SU-DHL-6 (cell line): ENCODE measurements around the gene CYP11A1.

Source experiments
- H2AFZ ChIP-seq: fragments of 200-600 bp; sonication (generic); 2 replicates; pipeline ENCODE4 v1.6.1; 2014; ENCODE audit warnings: low read depth, mild to moderate bottlenecking, moderate library complexity, mixed read lengths, antibody characterized with exemption, low read length; ENCODE audit not compliant: severe bottlenecking
- H3F3A ChIP-seq: fragments of 200-600 bp; shearing (Covaris generic); 2 replicates; pipeline ENCODE4 v1.6.0; 2016; ENCODE audit warnings: antibody characterized with exemption, mild to moderate bottlenecking; ENCODE audit not compliant: insufficient read depth
- H3K27ac ChIP-seq: fragments of 200-600 bp; sonication (generic); 2 replicates; pipeline ENCODE4 v1.5.1; 2016; ENCODE audit warnings: low read depth, mild to moderate bottlenecking, low read length, moderate library complexity, mixed read lengths
- H3K27me3 ChIP-seq: fragments of 200-600 bp; sonication (generic), shearing (Covaris generic); 2 replicates; pipeline ENCODE4 v1.6.0; 2014; ENCODE audit warnings: mild to moderate bottlenecking, low read length
- H3K36me3 ChIP-seq: fragments of 200-600 bp; sonication (generic); 2 replicates; pipeline ENCODE4 v1.6.1; 2014; ENCODE audit warnings: mild to moderate bottlenecking, low read length, mixed read lengths
- H3K4me2 ChIP-seq: fragments of 300-600, 200-600 bp; shearing (Covaris generic), sonication (generic); 2 replicates; pipeline ENCODE4 v1.6.0; 2014; ENCODE audit warnings: low read length, low read depth, mild to moderate bottlenecking; ENCODE audit not compliant: poor library complexity, severe bottlenecking
- H3K4me3 ChIP-seq: fragments of 200-600 bp; sonication (generic); 2 replicates; pipeline ENCODE4 v1.5.1; 2014; ENCODE audit warnings: antibody characterized with exemption, low read length, mild to moderate bottlenecking, mixed read lengths; ENCODE audit not compliant: insufficient read depth, poor library complexity, severe bottlenecking
- H3K79me2 ChIP-seq: fragments of 200-600 bp; sonication (generic); 2 replicates; pipeline ENCODE4 v1.6.1; 2014; ENCODE audit warnings: mild to moderate bottlenecking, low read length, moderate library complexity; ENCODE audit not compliant: insufficient read depth
- H3K9ac ChIP-seq: fragments of 200-600 bp; sonication (generic); 2 replicates; pipeline ENCODE4 v1.7.0; 2014; ENCODE audit warnings: mild to moderate bottlenecking, low read length
- H3K9me2 ChIP-seq: fragments of 200-600 bp; sonication (generic); replicated peaks from 2 replicates; pipeline ENCODE4 v1.6.1; 2014; ENCODE audit warnings: low read length; ENCODE audit not compliant: insufficient read depth
- H3K9me3 ChIP-seq: fragments of 200-600 bp; sonication (generic); 2 replicates; pipeline ENCODE4 v1.6.1; 2014; ENCODE audit warnings: low read length, mixed read lengths; ENCODE audit not compliant: insufficient read depth
- H4K20me1 ChIP-seq: fragments of 200-600 bp; sonication (generic); 2 replicates; pipeline ENCODE4 v1.6.1; 2014; ENCODE audit warnings: low read depth, mild to moderate bottlenecking, antibody characterized with exemption, low read length, moderate library complexity, mixed read lengths
- CTCF ChIP-seq: fragments of 200-600 bp; sonication (generic); IDR thresholded peaks from one replicate; pipeline ENCODE4 v1.5.1; 2017; ENCODE audit warnings: antibody characterized with exemption, mild to moderate bottlenecking, low read length, moderate library complexity; ENCODE audit not compliant: insufficient read depth, poor library complexity, severe bottlenecking
- EZH2phosphoT487 ChIP-seq: fragments of 200-600 bp; sonication (generic), shearing (Covaris generic); conservative IDR thresholded peaks from 2 replicates; pipeline ENCODE4 v1.6.1; 2018; ENCODE audit warnings: mild to moderate bottlenecking, antibody characterized with exemption, low read length, moderate library complexity, mixed read lengths

CYP11A1 gene

DNA sequence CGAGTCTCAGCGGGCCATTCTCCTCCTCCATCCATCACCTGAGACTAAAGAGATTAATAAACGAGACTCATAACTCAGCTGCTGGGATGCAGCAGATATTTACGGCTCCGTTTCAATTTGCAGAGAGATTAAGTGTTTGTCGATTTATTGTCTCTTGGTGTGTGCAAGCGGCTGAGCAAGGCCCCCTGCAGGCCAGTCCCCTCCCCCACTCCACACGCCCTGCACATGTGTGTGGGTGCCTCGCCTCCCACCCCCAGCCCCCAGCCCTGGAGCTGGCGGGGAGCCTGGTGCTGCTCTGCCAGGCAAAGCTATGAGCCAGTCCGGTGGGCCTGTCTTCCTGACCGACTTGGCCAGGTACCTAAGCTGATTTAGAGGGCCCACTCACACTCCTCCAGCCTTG lies 63.0 kb downstream of the CYP11A1 start:
- no peak overlapping the region for H2AFZ ChIP-seq
- no peaks in the 10 kb centered on the region for H3F3A ChIP-seq
- H3K4me2 ChIP-seq: no peak overlapping the region
- H4K20me1 ChIP-seq: no peaks in the 10 kb centered on the region; the same call in 1 of the 2 replicates
- no peaks in the 10 kb centered on the region for H3K36me3 ChIP-seq
- no peaks in the 10 kb centered on the region for H3K79me2 ChIP-seq
- H3K27me3 ChIP-seq: no peaks in the 10 kb centered on the region
- TF ChIP-seq CTCF (no peak), EZH2phosphoT487 (no peak)
- no peak overlapping the region for H3K4me3 ChIP-seq
- no peak overlapping the region for H3K9ac ChIP-seq
- H3K27ac ChIP-seq: no peak overlapping the region
- no peaks in the 10 kb centered on the region for H3K9me3 ChIP-seq
- no peaks in the 10 kb centered on the region for H3K9me2 ChIP-seq

GRCh38 chr15:74303741-74304309 lies 63.6 kb downstream of the CYP11A1 start:
- H3K36me3 ChIP-seq: no peaks in the 10 kb centered on the region
- no peak overlapping the region for H2AFZ ChIP-seq

GRCh38 chr15:74302821-74303359 lies 64.6 kb downstream of the CYP11A1 start:
- H3K27ac ChIP-seq: no peak overlapping the region
- peak; percentile 31 for TF ChIP-seq CTCF
- no peak for TF ChIP-seq EZH2phosphoT487
- no peak overlapping the region for H3K4me2 ChIP-seq

More at GRCh38 chr15:74303741-74304309, 63.6 kb downstream of the CYP11A1 start:
- no peaks in the 10 kb centered on the region for H3F3A ChIP-seq
- H3K9me2 ChIP-seq: no peaks in the 10 kb centered on the region
- no peak overlapping the region for H3K9ac ChIP-seq
- H3K4me3 ChIP-seq: no peak overlapping the region
- H3K27ac ChIP-seq: no peak overlapping the region
- no peaks in the 10 kb centered on the region for H3K79me2 ChIP-seq
- H3K4me2 ChIP-seq: no peak overlapping the region
- no peaks in the 10 kb centered on the region for H3K9me3 ChIP-seq
- no peak for TF ChIP-seq CTCF
- no peak for TF ChIP-seq EZH2phosphoT487
- no peaks in the 10 kb centered on the region; the same call in 1 of the 2 replicates for H4K20me1 ChIP-seq
- H3K27me3 ChIP-seq: no peaks in the 10 kb centered on the region

More at GRCh38 chr15:74302821-74303359, 64.6 kb downstream of the CYP11A1 start:
- Histone ChIP-seq H3K9me2 (no peaks in the 10 kb centered on the region), H3K9me3 (no peaks in the 10 kb centered on the region), H4K20me1 (no peaks in the 10 kb centered on the region; the same call in 1 of the 2 replicates), H3K9ac (no peak overlapping the region), H3K27me3 (no peaks in the 10 kb centered on the region), H3F3A (no peaks in the 10 kb centered on the region), H3K4me3 (no peak overlapping the region), H3K36me3 (no peaks in the 10 kb centered on the region), H3K79me2 (no peaks in the 10 kb centered on the region), H2AFZ (no peak overlapping the region)
